PC-3 (cell line): ENCODE measurements around the gene EIPR1.

Source experiments
- EZH2 ChIP-seq: fragments of 300-600 bp; sonication (generic); IDR thresholded peaks from one replicate; pipeline ENCODE4 v1.6.1; 2017; ENCODE audit warnings: antibody characterized with exemption, mild to moderate bottlenecking, low read length; ENCODE audit not compliant: unreplicated experiment
- TF ChIP-seq, protein P1 (sequence below): fragments of 300-600 bp; sonication (generic); conservative IDR thresholded peaks from 2 replicates; pipeline ENCODE4 v1.5.1; 2017; ENCODE audit warnings: antibody characterized with exemption, low read depth, mild to moderate bottlenecking, low read length

GRCh38 chr2:3263487-3263886 lies 114.1 kb downstream of the EIPR1 start:
- TF ChIP-seq, protein P1, sequence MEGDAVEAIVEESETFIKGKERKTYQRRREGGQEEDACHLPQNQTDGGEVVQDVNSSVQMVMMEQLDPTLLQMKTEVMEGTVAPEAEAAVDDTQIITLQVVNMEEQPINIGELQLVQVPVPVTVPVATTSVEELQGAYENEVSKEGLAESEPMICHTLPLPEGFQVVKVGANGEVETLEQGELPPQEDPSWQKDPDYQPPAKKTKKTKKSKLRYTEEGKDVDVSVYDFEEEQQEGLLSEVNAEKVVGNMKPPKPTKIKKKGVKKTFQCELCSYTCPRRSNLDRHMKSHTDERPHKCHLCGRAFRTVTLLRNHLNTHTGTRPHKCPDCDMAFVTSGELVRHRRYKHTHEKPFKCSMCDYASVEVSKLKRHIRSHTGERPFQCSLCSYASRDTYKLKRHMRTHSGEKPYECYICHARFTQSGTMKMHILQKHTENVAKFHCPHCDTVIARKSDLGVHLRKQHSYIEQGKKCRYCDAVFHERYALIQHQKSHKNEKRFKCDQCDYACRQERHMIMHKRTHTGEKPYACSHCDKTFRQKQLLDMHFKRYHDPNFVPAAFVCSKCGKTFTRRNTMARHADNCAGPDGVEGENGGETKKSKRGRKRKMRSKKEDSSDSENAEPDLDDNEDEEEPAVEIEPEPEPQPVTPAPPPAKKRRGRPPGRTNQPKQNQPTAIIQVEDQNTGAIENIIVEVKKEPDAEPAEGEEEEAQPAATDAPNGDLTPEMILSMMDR: no peak
- TF ChIP-seq EZH2: no peak
